K562 (cell line): ENCODE measurements around the gene LAMA2. TPM values are rescaled to one million over a fixed set of nuclear protein-coding genes. Genes with fewer than 3 reads are reported as not detected.

Experiments
- ATAC-seq: fragments of 200-7000 bp; cut with Tn5 transposase; 3 replicates; pipeline ENCODE4 v1.9.1; 2020; ENCODE audit warnings: moderate library complexity
- BruUV-seq: library from RNA; stranded (reverse); fragments of 400-500 nt; replicated peaks from 2 replicates; lab custom pipeline; 2021; lab: Mats Ljungman, UMichigan
- CTCF ChIA-PET: fragments of 300-600 bp; formaldehyde crosslinking; extraction: SDS; loops from one replicate; lab custom pipeline; 2021; ENCODE audit warnings: low intra/inter-chr PET ratio; lab: Yijun Ruan, JAX
- POLR2A ChIA-PET: fragments of 300-600, 350-650 bp; sonication (Branson Sonifier 250); formaldehyde crosslinking; extraction: SDS; loops from one replicate; lab custom pipeline; 2021; ENCODE audit warnings: antibody characterized with exemption, inconsistent platforms; lab: Yijun Ruan, JAX
- DNase-seq, 4 experiments: peaks; one replicate each; pipeline versions ENCODE4 v3.0.0 to v3.0.0-alpha.2; 2011 to 2018; ENCODE audit warnings: low spot score in 3 of 4, mixed read lengths in 3 of 4; ENCODE audit errors: extremely low read depth in 1 of 4
- FAIRE-seq: peaks from 2 replicates; lab custom pipeline; 2011; peaks lifted over from hg19 to GRCh38; lab: Jason Lieb, UNC
- H2AFZ ChIP-seq: 2 replicates; pipeline ENCODE4 v1.6.0; 2011; ENCODE audit warnings: low read depth, low read length, control low read depth, inconsistent platforms
- H3K27ac ChIP-seq: fragments of 200-600 bp; 3 replicates; pipeline ENCODE4 v1.8.0; 2011; ENCODE audit warnings: low read depth, mild to moderate bottlenecking, control low read depth, inconsistent platforms, low read length, moderate library complexity, mixed read lengths; ENCODE audit errors: extremely low read depth
- H3K27me3 ChIP-seq, 2 experiments: fragments of 300-600 bp in 1 of 2; 2 replicates in 1 of 2; 3 replicates in 1 of 2; pipeline versions ENCODE4 v1.6.0 to v1.8.0; 2011; ENCODE audit warnings: inconsistent platforms in 2 of 2, low read length in 2 of 2, mild to moderate bottlenecking in 1 of 2, mixed read lengths in 1 of 2, moderate library complexity in 1 of 2; ENCODE audit not compliant: control insufficient read depth in 2 of 2, insufficient read depth in 2 of 2
- H3K36me3 ChIP-seq: fragments of 300-600 bp; 3 replicates; pipeline ENCODE4 v1.8.0; 2011; ENCODE audit warnings: mild to moderate bottlenecking, low read length, inconsistent platforms; ENCODE audit not compliant: control insufficient read depth, insufficient read depth
- H3K4me1 ChIP-seq, 2 experiments: fragments of 200-600 bp in 1 of 2; replicated peaks in 1 of 2; 2 replicates in 1 of 2; 3 replicates in 1 of 2; pipeline versions ENCODE4 v1.5.1 to v1.8.0; 2011; ENCODE audit warnings: inconsistent platforms in 2 of 2, low read length in 2 of 2, mild to moderate bottlenecking in 1 of 2, mixed read lengths in 1 of 2, moderate library complexity in 1 of 2; ENCODE audit not compliant: control insufficient read depth in 2 of 2, insufficient read depth in 2 of 2
- H3K4me2 ChIP-seq: 2 replicates; pipeline ENCODE4 v1.6.1; 2011; ENCODE audit warnings: low read length, control low read depth, inconsistent platforms, mixed read lengths; ENCODE audit not compliant: insufficient read depth
- H3K4me3 ChIP-seq: fragments of 200-600 bp; sonication (generic), shearing (Covaris generic); 2 replicates; pipeline ENCODE4 v1.5.1; 2016; ENCODE audit warnings: control low read depth, inconsistent platforms
- H3K79me2 ChIP-seq: fragments of 200-600 bp; 3 replicates; pipeline ENCODE4 v1.8.0; 2011; ENCODE audit warnings: low read length, inconsistent platforms; ENCODE audit not compliant: control insufficient read depth, insufficient read depth
- H3K9ac ChIP-seq, 2 experiments: 2 replicates each; pipeline versions ENCODE4 v1.6.0 to v1.6.1; 2011; ENCODE audit warnings: low read depth in 2 of 2, low read length in 2 of 2, control low read depth in 1 of 2, inconsistent platforms in 1 of 2, mild to moderate bottlenecking in 1 of 2, mixed read lengths in 1 of 2; ENCODE audit not compliant: insufficient read depth in 1 of 2
- H3K9me1 ChIP-seq: one replicate; pipeline ENCODE4 v1.6.0; 2011; ENCODE audit warnings: inconsistent platforms, mild to moderate bottlenecking, low read length, moderate library complexity; ENCODE audit not compliant: control insufficient read depth, insufficient read depth
- H3K9me3 ChIP-seq: replicated peaks from 2 replicates; pipeline ENCODE4 v1.5.1; 2011; ENCODE audit warnings: low read depth, low read length, inconsistent platforms; ENCODE audit not compliant: control insufficient read depth, insufficient read depth
- H4K20me1 ChIP-seq: replicated peaks from 2 replicates; pipeline ENCODE4 v1.6.1; 2011; ENCODE audit warnings: low read length, inconsistent platforms, mixed read lengths; ENCODE audit not compliant: control insufficient read depth, insufficient read depth
- ARHGAP35 ChIP-seq: fragments of 450-650 bp; IDR thresholded peaks from 2 replicates; pipeline ENCODE4 v1.6.1; 2018; ENCODE audit not compliant: partially characterized antibody
- HINFP ChIP-seq: fragments of 450-650 bp; conservative IDR thresholded peaks from 2 replicates; pipeline ENCODE4 v1.6.1; 2016; ENCODE audit warnings: missing genetic modification characterization, low read depth, mild to moderate bottlenecking, control low read depth, missing compliant biosample characterization
- NEUROD1 ChIP-seq: fragments of 150-350 bp; IDR thresholded peaks from 2 replicates; pipeline ENCODE4 v1.6.1; 2014; ENCODE audit warnings: borderline replicate concordance, low read length, low read depth; ENCODE audit not compliant: partially characterized antibody
- PYGO2 ChIP-seq: fragments of 450-650 bp; IDR thresholded peaks from 2 replicates; pipeline ENCODE4 v1.6.1; 2016; ENCODE audit warnings: mild to moderate bottlenecking, missing genetic modification characterization, moderate library complexity, missing compliant biosample characterization
- RBM17 ChIP-seq: fragments of 200-400 bp; formaldehyde crosslinking; IDR thresholded peaks from 2 replicates; pipeline ENCODE4 v1.6.1; 2017; ENCODE audit warnings: low read depth, mild to moderate bottlenecking, low read length, borderline replicate concordance
- XRCC3 ChIP-seq: fragments of 450-650 bp; IDR thresholded peaks from 2 replicates; pipeline ENCODE4 v1.6.1; 2017; ENCODE audit warnings: mild to moderate bottlenecking, moderate library complexity
- WGBS: fragments of 100-300 bp; shearing (Covaris generic); methylation state at CpG from one replicate; pipeline ENCODE4 v1.1.6; 2016; ENCODE audit warnings: low coverage, mixed read lengths; ENCODE audit not compliant: insufficient coverage; ENCODE audit errors: missing lambda C conversion rate; 5-methylcytosine and 5-hydroxymethylcytosine counted together
- in situ Hi-C: fragments of 300-500 bp; cut with MboI; formaldehyde crosslinking; loops from 4 replicates; pipeline ENCODE4 v1.15.0; 2018; ENCODE audit warnings: inconsistent platforms, mixed read lengths
- intact Hi-C: fragments of 100-400 bp; cut with micrococcal nuclease; formaldehyde crosslinking; loops from 2 replicates; pipeline ENCODE4 v1.14.2; 2022
- polyA plus RNA-seq, 8 experiments: library from polyadenylated mRNA; depleted of rRNA in 4 of 8; stranded (reverse) in 5 of 8; unstranded in 3 of 8; fragments of >200 nt; fragmentation: Nextera tagmentation in 2 of 8; fragmentation: Illumina TruSeq in 1 of 8; extraction: Ambion mirVana in 2 of 8; extraction: Trizol in 1 of 8; gene quantifications; 2 replicates each; pipeline versions ENCODE4 v1.2.1 to v1.2.3, GENCODE V29; 2011 to 2014; ENCODE audit warnings: inconsistent platforms in 1 of 8, missing spikeins in 1 of 8
- total RNA-seq, 7 experiments: library from RNA; depleted of rRNA in 6 of 7; stranded (reverse); fragments of >200 nt in 6 of 7; fragmentation: Illumina TruSeq in 2 of 7; extraction: Trizol in 2 of 7; gene quantifications; 2 replicates each; pipeline versions ENCODE4 v1.2.1 to v1.2.3, GENCODE V29; 2011 to 2021; ENCODE audit warnings: low replicate concordance in 1 of 7
- TF ChIP-seq, protein P1 (sequence below): fragments of 450-650 bp; IDR thresholded peaks from 2 replicates; pipeline ENCODE4 v1.6.1; 2016; ENCODE audit warnings: low read depth
- TF ChIP-seq, protein P2 (sequence below): sonication (generic); formaldehyde crosslinking; IDR thresholded peaks from 2 replicates; pipeline ENCODE4 v1.8.1; 2022; ENCODE audit warnings: missing genetic modification reagents

The LAMA2 gene
- total and polyA plus RNA-seq, 9 of the 15 experiments (the other 6 are each of a cell fraction or from before 2014, with no cell fraction given): 0.04 to 1.5 (median 0.36) TPM

- no peaks in the 10 kb centered on the region for H3K27me3 ChIP-seq
- in situ Hi-C loops: no loop called here
- ChIA-PET CTCF (no interaction called here), POLR2A (no interaction called here)
- intact Hi-C loops: no loop called here
- no peak overlapping the region for H3K9ac ChIP-seq
- no peak overlapping the region for H3K27ac ChIP-seq
- H3K9me3 ChIP-seq: no peaks in the 10 kb centered on the region
- no peaks in the 10 kb centered on the region for H3K79me2 ChIP-seq
- no peaks in the 10 kb centered on the region for H3K9me1 ChIP-seq
- no peak overlapping the region for H3K4me2 ChIP-seq
- no TSS peak for BruUV-seq
- no peak for FAIRE-seq
- no peaks in the 10 kb centered on the region for H4K20me1 ChIP-seq
- no peak for ATAC-seq
- no peak overlapping the region for H2AFZ ChIP-seq
- H3K4me1 ChIP-seq: no peaks in the 10 kb centered on the region
- H3K36me3 ChIP-seq: no peaks in the 10 kb centered on the region
- H3K4me3 ChIP-seq: no peak overlapping the region
- 0% methylated on average over 1 of the region's 1 CpG for WGBS
- DNase-seq: no peak
- no peak for TF ChIP-seq HINFP (tag)
- TF ChIP-seq RBM17: no peak
- no peak for TF ChIP-seq PYGO2 (tag)
- TF ChIP-seq, protein P1, sequence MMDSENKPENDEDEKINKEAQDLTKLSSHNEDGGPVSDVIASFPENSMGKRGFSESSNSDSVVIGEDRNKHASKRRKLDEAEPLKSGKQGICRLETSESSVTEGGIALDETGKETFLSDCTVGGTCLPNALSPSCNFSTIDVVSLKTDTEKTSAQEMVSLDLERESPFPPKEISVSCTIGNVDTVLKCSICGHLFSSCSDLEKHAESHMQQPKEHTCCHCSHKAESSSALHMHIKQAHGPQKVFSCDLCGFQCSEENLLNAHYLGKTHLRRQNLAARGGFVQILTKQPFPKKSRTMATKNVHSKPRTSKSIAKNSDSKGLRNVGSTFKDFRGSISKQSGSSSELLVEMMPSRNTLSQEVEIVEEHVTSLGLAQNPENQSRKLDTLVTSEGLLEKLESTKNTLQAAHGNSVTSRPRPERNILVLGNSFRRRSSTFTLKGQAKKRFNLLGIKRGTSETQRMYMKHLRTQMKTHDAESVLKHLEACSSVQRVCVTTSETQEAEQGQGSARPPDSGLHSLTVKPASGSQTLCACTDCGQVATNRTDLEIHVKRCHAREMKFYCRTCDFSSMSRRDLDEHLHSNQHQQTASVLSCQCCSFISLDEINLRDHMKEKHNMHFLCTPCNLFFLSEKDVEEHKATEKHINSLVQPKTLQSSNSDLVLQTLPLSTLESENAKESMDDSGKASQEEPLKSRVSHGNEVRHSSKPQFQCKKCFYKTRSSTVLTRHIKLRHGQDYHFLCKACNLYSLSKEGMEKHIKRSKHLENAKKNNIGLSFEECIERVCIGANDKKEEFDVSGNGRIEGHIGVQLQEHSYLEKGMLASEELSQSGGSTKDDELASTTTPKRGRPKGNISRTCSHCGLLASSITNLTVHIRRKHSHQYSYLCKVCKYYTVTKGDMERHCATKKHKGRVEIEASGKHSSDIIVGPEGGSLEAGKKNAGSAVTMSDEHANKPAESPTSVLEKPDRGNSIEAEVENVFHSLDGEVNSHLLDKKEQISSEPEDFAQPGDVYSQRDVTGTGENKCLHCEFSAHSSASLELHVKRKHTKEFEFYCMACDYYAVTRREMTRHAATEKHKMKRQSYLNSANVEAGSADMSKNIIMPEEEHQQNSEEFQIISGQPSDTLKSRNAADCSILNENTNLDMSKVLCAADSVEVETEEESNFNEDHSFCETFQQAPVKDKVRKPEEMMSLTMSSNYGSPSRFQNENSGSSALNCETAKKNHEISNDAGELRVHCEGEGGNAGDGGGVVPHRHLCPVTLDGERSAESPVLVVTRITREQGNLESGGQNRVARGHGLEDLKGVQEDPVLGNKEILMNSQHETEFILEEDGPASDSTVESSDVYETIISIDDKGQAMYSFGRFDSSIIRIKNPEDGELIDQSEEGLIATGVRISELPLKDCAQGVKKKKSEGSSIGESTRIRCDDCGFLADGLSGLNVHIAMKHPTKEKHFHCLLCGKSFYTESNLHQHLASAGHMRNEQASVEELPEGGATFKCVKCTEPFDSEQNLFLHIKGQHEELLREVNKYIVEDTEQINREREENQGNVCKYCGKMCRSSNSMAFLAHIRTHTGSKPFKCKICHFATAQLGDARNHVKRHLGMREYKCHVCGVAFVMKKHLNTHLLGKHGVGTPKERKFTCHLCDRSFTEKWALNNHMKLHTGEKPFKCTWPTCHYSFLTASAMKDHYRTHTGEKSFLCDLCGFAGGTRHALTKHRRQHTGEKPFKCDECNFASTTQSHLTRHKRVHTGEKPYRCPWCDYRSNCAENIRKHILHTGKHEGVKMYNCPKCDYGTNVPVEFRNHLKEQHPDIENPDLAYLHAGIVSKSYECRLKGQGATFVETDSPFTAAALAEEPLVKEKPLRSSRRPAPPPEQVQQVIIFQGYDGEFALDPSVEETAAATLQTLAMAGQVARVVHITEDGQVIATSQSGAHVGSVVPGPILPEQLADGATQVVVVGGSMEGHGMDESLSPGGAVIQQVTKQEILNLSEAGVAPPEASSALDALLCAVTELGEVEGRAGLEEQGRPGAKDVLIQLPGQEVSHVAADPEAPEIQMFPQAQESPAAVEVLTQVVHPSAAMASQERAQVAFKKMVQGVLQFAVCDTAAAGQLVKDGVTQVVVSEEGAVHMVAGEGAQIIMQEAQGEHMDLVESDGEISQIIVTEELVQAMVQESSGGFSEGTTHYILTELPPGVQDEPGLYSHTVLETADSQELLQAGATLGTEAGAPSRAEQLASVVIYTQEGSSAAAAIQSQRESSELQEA: no peak
- TF ChIP-seq ARHGAP35: no peak
- no peak for TF ChIP-seq XRCC3
- TF ChIP-seq, protein P2, sequence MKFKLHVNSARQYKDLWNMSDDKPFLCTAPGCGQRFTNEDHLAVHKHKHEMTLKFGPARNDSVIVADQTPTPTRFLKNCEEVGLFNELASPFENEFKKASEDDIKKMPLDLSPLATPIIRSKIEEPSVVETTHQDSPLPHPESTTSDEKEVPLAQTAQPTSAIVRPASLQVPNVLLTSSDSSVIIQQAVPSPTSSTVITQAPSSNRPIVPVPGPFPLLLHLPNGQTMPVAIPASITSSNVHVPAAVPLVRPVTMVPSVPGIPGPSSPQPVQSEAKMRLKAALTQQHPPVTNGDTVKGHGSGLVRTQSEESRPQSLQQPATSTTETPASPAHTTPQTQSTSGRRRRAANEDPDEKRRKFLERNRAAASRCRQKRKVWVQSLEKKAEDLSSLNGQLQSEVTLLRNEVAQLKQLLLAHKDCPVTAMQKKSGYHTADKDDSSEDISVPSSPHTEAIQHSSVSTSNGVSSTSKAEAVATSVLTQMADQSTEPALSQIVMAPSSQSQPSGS (CRISPR knock-in tag): no peak
- TF ChIP-seq NEUROD1: no peak
Observed at GRCh38 chr6:129009851-129010250, 126.9 kb downstream of the LAMA2 start.
